HEK293 (cell line): ENCODE measurements around the gene KCNJ1.

Experiments used
- ZBTB20 ChIP-seq: fragments of 450-650 bp; formaldehyde crosslinking; IDR thresholded peaks from 2 replicates; pipeline ENCODE4 v1.5.1; 2016; ENCODE audit warnings: missing biosample characterization, missing genetic modification characterization
- ZBTB21 ChIP-seq: fragments of 450-650 bp; formaldehyde crosslinking; IDR thresholded peaks from 2 replicates; pipeline ENCODE4 v1.5.1; 2017; ENCODE audit warnings: missing biosample characterization, missing genetic modification characterization
- TF ChIP-seq, protein P1 (sequence below): fragments of 450-650 bp; formaldehyde crosslinking; IDR thresholded peaks from 2 replicates; pipeline ENCODE4 v1.5.1; 2016; ENCODE audit warnings: missing biosample characterization, missing genetic modification characterization
- TF ChIP-seq, protein P2 (sequence below): fragments of 450-650 bp; formaldehyde crosslinking; IDR thresholded peaks from 2 replicates; pipeline ENCODE4 v1.5.1; 2016; ENCODE audit warnings: missing biosample characterization, missing genetic modification characterization
- TF ChIP-seq, protein P3 (sequence below): fragments of 450-650 bp; formaldehyde crosslinking; IDR thresholded peaks from 2 replicates; pipeline ENCODE4 v1.5.1; 2016; ENCODE audit warnings: missing biosample characterization, missing genetic modification characterization

DNA sequence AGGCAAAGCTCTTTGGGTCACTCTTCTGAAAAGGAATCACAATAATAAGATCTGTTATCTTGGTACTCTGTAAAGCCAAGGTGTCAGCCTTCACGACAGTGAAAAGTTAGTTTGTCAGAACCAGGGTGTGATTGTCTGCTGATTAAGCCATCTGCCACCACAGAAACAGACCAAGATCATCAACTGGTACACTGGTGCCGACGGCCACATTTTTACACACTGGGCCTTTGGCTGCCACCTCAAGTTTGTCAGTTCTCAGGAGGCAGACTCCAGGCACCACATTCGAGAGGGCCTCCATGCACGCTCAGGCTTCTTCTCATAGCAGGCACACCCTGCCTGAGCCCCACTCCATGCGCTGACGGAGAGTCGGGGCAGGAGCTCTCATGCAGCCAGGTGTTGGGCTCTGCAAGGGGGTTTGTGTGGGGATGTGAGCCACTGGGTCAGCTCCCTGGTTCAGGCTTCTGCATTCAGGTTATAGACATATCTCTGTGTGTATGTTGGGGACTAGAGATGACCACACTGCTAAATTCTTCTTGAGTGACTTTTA, 66.2 kb downstream of the KCNJ1 start:
- TF ChIP-seq ZBTB20 (tag by site-specific recombination) (no peak), ZBTB21 (tag by site-specific recombination) (no peak)
- TF ChIP-seq, protein P1, sequence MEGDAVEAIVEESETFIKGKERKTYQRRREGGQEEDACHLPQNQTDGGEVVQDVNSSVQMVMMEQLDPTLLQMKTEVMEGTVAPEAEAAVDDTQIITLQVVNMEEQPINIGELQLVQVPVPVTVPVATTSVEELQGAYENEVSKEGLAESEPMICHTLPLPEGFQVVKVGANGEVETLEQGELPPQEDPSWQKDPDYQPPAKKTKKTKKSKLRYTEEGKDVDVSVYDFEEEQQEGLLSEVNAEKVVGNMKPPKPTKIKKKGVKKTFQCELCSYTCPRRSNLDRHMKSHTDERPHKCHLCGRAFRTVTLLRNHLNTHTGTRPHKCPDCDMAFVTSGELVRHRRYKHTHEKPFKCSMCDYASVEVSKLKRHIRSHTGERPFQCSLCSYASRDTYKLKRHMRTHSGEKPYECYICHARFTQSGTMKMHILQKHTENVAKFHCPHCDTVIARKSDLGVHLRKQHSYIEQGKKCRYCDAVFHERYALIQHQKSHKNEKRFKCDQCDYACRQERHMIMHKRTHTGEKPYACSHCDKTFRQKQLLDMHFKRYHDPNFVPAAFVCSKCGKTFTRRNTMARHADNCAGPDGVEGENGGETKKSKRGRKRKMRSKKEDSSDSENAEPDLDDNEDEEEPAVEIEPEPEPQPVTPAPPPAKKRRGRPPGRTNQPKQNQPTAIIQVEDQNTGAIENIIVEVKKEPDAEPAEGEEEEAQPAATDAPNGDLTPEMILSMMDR = no peak
- TF ChIP-seq, protein P2, sequence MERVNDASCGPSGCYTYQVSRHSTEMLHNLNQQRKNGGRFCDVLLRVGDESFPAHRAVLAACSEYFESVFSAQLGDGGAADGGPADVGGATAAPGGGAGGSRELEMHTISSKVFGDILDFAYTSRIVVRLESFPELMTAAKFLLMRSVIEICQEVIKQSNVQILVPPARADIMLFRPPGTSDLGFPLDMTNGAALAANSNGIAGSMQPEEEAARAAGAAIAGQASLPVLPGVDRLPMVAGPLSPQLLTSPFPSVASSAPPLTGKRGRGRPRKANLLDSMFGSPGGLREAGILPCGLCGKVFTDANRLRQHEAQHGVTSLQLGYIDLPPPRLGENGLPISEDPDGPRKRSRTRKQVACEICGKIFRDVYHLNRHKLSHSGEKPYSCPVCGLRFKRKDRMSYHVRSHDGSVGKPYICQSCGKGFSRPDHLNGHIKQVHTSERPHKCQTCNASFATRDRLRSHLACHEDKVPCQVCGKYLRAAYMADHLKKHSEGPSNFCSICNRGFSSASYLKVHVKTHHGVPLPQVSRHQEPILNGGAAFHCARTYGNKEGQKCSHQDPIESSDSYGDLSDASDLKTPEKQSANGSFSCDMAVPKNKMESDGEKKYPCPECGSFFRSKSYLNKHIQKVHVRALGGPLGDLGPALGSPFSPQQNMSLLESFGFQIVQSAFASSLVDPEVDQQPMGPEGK = no peak
- TF ChIP-seq, protein P3, sequence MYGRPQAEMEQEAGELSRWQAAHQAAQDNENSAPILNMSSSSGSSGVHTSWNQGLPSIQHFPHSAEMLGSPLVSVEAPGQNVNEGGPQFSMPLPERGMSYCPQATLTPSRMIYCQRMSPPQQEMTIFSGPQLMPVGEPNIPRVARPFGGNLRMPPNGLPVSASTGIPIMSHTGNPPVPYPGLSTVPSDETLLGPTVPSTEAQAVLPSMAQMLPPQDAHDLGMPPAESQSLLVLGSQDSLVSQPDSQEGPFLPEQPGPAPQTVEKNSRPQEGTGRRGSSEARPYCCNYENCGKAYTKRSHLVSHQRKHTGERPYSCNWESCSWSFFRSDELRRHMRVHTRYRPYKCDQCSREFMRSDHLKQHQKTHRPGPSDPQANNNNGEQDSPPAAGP = no peak
